ENCODE measurements around the gene LEO1. TPM values are rescaled to one million over a fixed set of nuclear protein-coding genes. Genes with fewer than 3 reads are reported as not detected.

Gene LEO1
- 46.3 to 66.7 TPM (median 49.4 TPM) in 5 replicates for total RNA-seq (2022; extraction: Qiagen RNA extraction; ENCODE audit: low read depth)

GRCh38 chr15:51971375-51972133 lies at the start of gene LEO1:
LEO1 (minus strand) TSS chr15:51971778; CDS start chr15:51971745, 33 bp downstream.

GRCh38 chr15:52018693-52019393 lies 47.3 kb upstream of the LEO1 start, which contains the start of gene MAPK6:
MAPK6 (plus strand) TSS chr15:52019219; CDS start chr15:52046461, 27,242 bp downstream.

Other genes with a start within 250 kb of the LEO1 start
- 21.0 to 27.9 TPM (median 26.0 TPM) in 5 replicates for gene LYSMD2, start 234.1 kb downstream of the LEO1 start, total RNA-seq (2022; extraction: Qiagen RNA extraction; ENCODE audit: low read depth)
- 0.93 to 1.9 TPM (median 1.8 TPM) in 5 replicates for gene TMOD2, start 220.2 kb downstream of the LEO1 start, total RNA-seq (2022; extraction: Qiagen RNA extraction; ENCODE audit: low read depth)
- 49.0 to 76.3 TPM (median 66.4 TPM) in 5 replicates for gene TMOD3, start 142.1 kb downstream of the LEO1 start, total RNA-seq (2022; extraction: Qiagen RNA extraction; ENCODE audit: low read depth)
- gene MAPK6, start 47.4 kb upstream of the LEO1 start, total RNA-seq (2022; extraction: Qiagen RNA extraction; ENCODE audit: low read depth): 40.9 to 59.8 TPM (median 53.7 TPM) in 5 replicates
- gene BCL2L10, start 141.0 kb upstream of the LEO1 start, total RNA-seq (2022; extraction: Qiagen RNA extraction; ENCODE audit: low read depth): 0.12 to 0.17 TPM (median 0.17 TPM) in 3 of 5 replicates, not detected in the others
- 45.7 to 55.8 TPM (median 50.8 TPM) in 5 replicates for gene GNB5, start 219.6 kb upstream of the LEO1 start, total RNA-seq (2022; extraction: Qiagen RNA extraction; ENCODE audit: low read depth)